Measurements from ENCODE around the gene ADTRP.

Gene ADTRP

DNA sequence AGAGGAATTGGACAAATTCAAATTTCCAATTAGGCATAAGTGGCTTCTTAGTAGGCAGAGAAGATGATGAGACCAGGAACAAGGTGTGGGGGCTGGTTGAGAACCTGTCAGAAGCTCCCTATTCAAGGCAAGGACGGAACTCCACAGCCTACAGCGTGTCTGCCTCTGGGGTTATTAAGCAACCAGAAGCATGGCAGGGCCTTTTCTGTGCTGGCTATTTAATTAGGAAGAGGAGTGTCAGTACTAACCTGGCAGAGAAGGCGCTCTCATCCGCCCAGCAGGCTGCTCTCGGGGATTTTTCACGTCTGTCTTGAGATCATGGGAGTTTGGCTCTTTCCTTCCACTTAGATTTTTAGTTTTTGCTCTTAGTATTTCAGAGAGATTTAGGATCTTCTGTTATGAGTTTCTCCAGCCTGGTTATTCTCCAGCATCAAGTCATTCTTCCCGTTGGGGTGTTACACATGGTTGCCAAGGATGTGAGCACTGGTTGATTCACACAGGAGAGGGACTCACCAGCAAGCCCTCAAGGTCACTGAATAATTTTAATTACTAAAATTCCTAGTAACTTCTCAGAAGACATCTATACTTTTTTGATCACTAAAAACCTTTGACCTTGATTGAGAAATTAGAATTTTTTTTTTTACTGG lies 23.9 kb downstream of the ADTRP start:
- H3K4me3 ChIP-seq (ENCODE audit: low read depth in 1 of 2, low read length in 1 of 2), result no peak overlapping the region
- no peaks in the 10 kb centered on the region for H3K27me3 ChIP-seq
- H3K4me1 ChIP-seq (ENCODE audit: control insufficient read depth in 1 of 2, insufficient read depth in 1 of 2, low read depth in 1 of 2, low read length in 1 of 2), result no peaks in the 10 kb centered on the region
- H3K36me3 ChIP-seq, result no peaks in the 10 kb centered on the region
- H3K27ac ChIP-seq, result no peak overlapping the region
- H3K9me3 ChIP-seq, result no peaks in the 10 kb centered on the region
- TF ChIP-seq, protein P1, sequence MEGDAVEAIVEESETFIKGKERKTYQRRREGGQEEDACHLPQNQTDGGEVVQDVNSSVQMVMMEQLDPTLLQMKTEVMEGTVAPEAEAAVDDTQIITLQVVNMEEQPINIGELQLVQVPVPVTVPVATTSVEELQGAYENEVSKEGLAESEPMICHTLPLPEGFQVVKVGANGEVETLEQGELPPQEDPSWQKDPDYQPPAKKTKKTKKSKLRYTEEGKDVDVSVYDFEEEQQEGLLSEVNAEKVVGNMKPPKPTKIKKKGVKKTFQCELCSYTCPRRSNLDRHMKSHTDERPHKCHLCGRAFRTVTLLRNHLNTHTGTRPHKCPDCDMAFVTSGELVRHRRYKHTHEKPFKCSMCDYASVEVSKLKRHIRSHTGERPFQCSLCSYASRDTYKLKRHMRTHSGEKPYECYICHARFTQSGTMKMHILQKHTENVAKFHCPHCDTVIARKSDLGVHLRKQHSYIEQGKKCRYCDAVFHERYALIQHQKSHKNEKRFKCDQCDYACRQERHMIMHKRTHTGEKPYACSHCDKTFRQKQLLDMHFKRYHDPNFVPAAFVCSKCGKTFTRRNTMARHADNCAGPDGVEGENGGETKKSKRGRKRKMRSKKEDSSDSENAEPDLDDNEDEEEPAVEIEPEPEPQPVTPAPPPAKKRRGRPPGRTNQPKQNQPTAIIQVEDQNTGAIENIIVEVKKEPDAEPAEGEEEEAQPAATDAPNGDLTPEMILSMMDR (IDR thresholded peaks at IDR 0.05), result no peak

GRCh38 chr6:11753798-11754197 lies 24.8 kb downstream of the ADTRP start:
- H3K27ac ChIP-seq, result no peak overlapping the region
- H3K4me1 ChIP-seq (ENCODE audit: control insufficient read depth in 1 of 2, insufficient read depth in 1 of 2, low read depth in 1 of 2, low read length in 1 of 2), result no peaks in the 10 kb centered on the region
- TF ChIP-seq, protein P1 (IDR thresholded peaks at IDR 0.05), result no peak
- H3K9me3 ChIP-seq, result no peaks in the 10 kb centered on the region
- H3K27me3 ChIP-seq, result no peaks in the 10 kb centered on the region
- no peaks in the 10 kb centered on the region for H3K36me3 ChIP-seq
- no peak overlapping the region for H3K4me3 ChIP-seq (ENCODE audit: low read depth in 1 of 2, low read length in 1 of 2)

DNA sequence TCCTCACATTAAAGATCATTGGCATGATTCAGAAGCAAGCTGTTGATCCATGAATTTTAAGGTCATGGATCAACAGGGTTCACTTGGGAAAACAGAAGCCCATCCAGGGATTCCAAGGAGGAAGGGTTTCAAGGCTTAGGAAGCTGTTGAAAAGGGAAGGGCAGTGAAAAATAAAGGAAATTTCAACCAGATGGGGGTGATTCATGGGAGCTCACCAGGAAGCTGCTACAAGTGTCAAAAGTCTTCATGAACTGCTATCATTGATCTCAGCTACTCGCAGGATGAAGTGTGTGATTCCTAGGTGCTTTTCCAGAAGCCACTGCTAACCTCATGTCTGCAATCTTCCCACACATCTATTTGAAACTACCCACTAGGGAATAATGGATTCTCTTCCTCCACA lies 26.2 kb downstream of the ADTRP start:
- no peak overlapping the region for H3K27ac ChIP-seq
- no peaks in the 10 kb centered on the region for H3K36me3 ChIP-seq
- no peaks in the 10 kb centered on the region for H3K4me1 ChIP-seq (ENCODE audit: control insufficient read depth in 1 of 2, insufficient read depth in 1 of 2, low read depth in 1 of 2, low read length in 1 of 2)
- H3K27me3 ChIP-seq, result no peaks in the 10 kb centered on the region
- TF ChIP-seq, protein P1 (IDR thresholded peaks at IDR 0.05), result no peak
- no peaks in the 10 kb centered on the region for H3K9me3 ChIP-seq
- H3K4me3 ChIP-seq (ENCODE audit: low read depth in 1 of 2, low read length in 1 of 2), result no peak overlapping the region

- no peaks in the 10 kb centered on the region for H3K27me3 ChIP-seq
- H3K4me3 ChIP-seq (ENCODE audit: low read depth in 1 of 2, low read length in 1 of 2), result no peak overlapping the region
- no peak overlapping the region for H3K27ac ChIP-seq
- H3K9me3 ChIP-seq, result no peaks in the 10 kb centered on the region
- TF ChIP-seq, protein P1 (IDR thresholded peaks at IDR 0.05), result no peak
- H3K4me1 ChIP-seq (ENCODE audit: control insufficient read depth in 1 of 2, insufficient read depth in 1 of 2, low read depth in 1 of 2, low read length in 1 of 2), result no peaks in the 10 kb centered on the region
- no peaks in the 10 kb centered on the region for H3K36me3 ChIP-seq
Measured at GRCh38 chr6:11750682-11751081, 27.9 kb downstream of the ADTRP start.

DNA sequence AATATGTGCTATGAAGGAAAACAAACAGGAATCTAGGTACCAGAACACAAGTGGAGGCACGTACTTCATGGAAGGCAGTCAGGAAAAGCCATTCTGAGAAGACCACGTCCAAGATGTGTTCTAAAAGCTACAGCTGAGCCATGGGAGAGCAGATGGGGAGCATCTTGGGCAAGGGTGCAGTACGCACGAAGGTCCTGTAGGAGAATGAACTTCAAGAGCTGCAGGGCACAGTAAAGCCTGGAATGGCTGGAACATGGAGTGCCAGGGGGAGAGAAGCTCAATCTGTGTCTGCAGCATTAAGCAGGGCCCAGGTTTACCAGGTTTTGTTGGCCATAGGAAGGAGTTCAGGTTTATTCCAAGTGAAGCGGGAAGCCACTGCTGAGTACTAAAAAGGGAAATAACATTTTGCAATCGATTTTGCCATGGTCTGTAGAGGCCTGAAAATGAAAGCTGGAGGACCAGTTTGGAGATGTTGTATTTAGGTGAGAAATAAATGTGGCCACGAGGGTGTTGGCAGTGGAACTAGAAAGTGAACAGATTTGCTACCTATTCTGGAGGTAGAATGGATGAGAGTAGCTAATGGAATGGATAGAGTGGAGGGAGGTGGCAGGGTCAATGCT lies 29.9 kb downstream of the ADTRP start:
- Histone ChIP-seq H3K36me3 (no peaks in the 10 kb centered on the region), H3K27ac (no peak overlapping the region), H3K4me1 (ENCODE audit: control insufficient read depth in 1 of 2, insufficient read depth in 1 of 2, low read depth in 1 of 2, low read length in 1 of 2) (no peaks in the 10 kb centered on the region), H3K9me3 (no peaks in the 10 kb centered on the region), H3K27me3 (no peaks in the 10 kb centered on the region), H3K4me3 (ENCODE audit: low read depth in 1 of 2, low read length in 1 of 2) (no peak overlapping the region)
- TF ChIP-seq, protein P1 (IDR thresholded peaks at IDR 0.05), result no peak

All from neutrophil (primary cell).